Activated T-cell treated with anti-CD3 and anti-CD28 coated beads for 48 hours (primary cell): Measurements from ENCODE around the gene TNFRSF14.

ENCODE experiments used
- DNase-seq: peaks from one replicate; pipeline ENCODE4 v3.0.0-alpha.2; 2020; ENCODE audit warnings: low read depth

Gene TNFRSF14

GRCh38 chr1:2523891-2524609, 32.1 kb upstream of the TNFRSF14 start:
- no peak for DNase-seq

- DNase-seq: no peak
Measured at GRCh38 chr1:2525572-2525919, 30.6 kb upstream of the TNFRSF14 start.

GRCh38 chr1:2525920-2526823, 30.0 kb upstream of the TNFRSF14 start, which contains the start of gene PANK4:
TSS of gene PANK4 (minus strand) at chr1:2526596. CDS start at chr1:2526587, 9 bp downstream.
- DNase-seq: peak; percentile 88

GRCh38 chr1:2526824-2527555, 29.2 kb upstream of the TNFRSF14 start:
- peak; percentile 67 for DNase-seq

- no peak for DNase-seq
Measured at GRCh38 chr1:2527556-2527860, 28.7 kb upstream of the TNFRSF14 start.

GRCh38 chr1:2528016-2528415, 28.2 kb upstream of the TNFRSF14 start:
- DNase-seq: no peak

- no peak for DNase-seq
Measured at GRCh38 chr1:2528611-2528965, 27.6 kb upstream of the TNFRSF14 start.

- no peak for DNase-seq
Measured at GRCh38 chr1:2528966-2529783, 27.0 kb upstream of the TNFRSF14 start.

- DNase-seq: no peak
Measured at GRCh38 chr1:2529784-2530512, 26.2 kb upstream of the TNFRSF14 start, which contains the start of gene HES5. TSS of gene HES5 (minus strand) at chr1:2530263. CDS start at chr1:2530164, 99 bp downstream.

GRCh38 chr1:2530513-2531361, 25.4 kb upstream of the TNFRSF14 start:
- no peak for DNase-seq

- no peak for DNase-seq
Measured at GRCh38 chr1:2532485-2533160, 23.5 kb upstream of the TNFRSF14 start.

GRCh38 chr1:2533365-2533764, 22.8 kb upstream of the TNFRSF14 start:
- no peak for DNase-seq

- DNase-seq: no peak
Measured at GRCh38 chr1:2534315-2534686, 21.9 kb upstream of the TNFRSF14 start.

- no peak for DNase-seq
Measured at GRCh38 chr1:2534687-2535441, 21.3 kb upstream of the TNFRSF14 start.

GRCh38 chr1:2535455-2535854, 20.7 kb upstream of the TNFRSF14 start:
- no peak for DNase-seq

- no peak for DNase-seq
Measured at GRCh38 chr1:2535981-2536380, 20.2 kb upstream of the TNFRSF14 start.

- no peak for DNase-seq
Measured at GRCh38 chr1:2537784-2538115, 18.4 kb upstream of the TNFRSF14 start.

GRCh38 chr1:2538376-2538775, 17.8 kb upstream of the TNFRSF14 start:
- DNase-seq: no peak

- DNase-seq: no peak
Measured at GRCh38 chr1:2538872-2539271, 17.3 kb upstream of the TNFRSF14 start.
